GM21717 (cell line): Measurements from ENCODE around the gene POLR3E.
"Not testable (repeated sequence)": the region's sequence is repeated elsewhere in the genome, so short reads cannot be mapped to it uniquely, and the experiment has no call there.

Experiments
- ATAC-seq: cut with Tn5 transposase; IDR thresholded peaks from one replicate; pipeline ENCODE4 v1.9.1; 2021; ENCODE audit warnings: mild to moderate bottlenecking, moderate library complexity; ENCODE audit not compliant: unreplicated experiment

POLR3E gene

GRCh38 chr16:22359679-22360078 is 62.5 kb downstream of the POLR3E start:
- ATAC-seq, result no peak

- ATAC-seq, result no peak
Measured at GRCh38 chr16:22360963-22361659, 63.9 kb downstream of the POLR3E start.

- no peak for ATAC-seq
Measured at GRCh38 chr16:22364241-22364640, 67.0 kb downstream of the POLR3E start.

- ATAC-seq, result no peak
Measured at GRCh38 chr16:22366371-22366770, 69.2 kb downstream of the POLR3E start.

- ATAC-seq, result no peak
Measured at GRCh38 chr16:22366889-22367288, 69.7 kb downstream of the POLR3E start.

- not testable (repeated sequence) for ATAC-seq
Measured at GRCh38 chr16:22368200-22368826, 71.1 kb downstream of the POLR3E start.

- ATAC-seq, result no peak
Measured at GRCh38 chr16:22369221-22369811, 72.1 kb downstream of the POLR3E start.

GRCh38 chr16:22370038-22370820 is 73.0 kb downstream of the POLR3E start:
- no peak for ATAC-seq

GRCh38 chr16:22372882-22373661 is 75.9 kb downstream of the POLR3E start:
- ATAC-seq, result no peak

- ATAC-seq, result peak; percentile 22
Measured at GRCh38 chr16:22373662-22374310, 76.6 kb downstream of the POLR3E start.

- ATAC-seq, result peak; percentile 91
Measured at GRCh38 chr16:22374311-22375116, 77.3 kb downstream of the POLR3E start, which contains the start of gene CDR2. Gene CDR2, minus strand, starts transcription at chr16:22374619. Its CDS starts 310 bp downstream, at chr16:22374309.

- ATAC-seq, result no peak
Measured at GRCh38 chr16:22375117-22375962, 78.1 kb downstream of the POLR3E start.

- ATAC-seq, result no peak
Measured at GRCh38 chr16:22375963-22376640, 78.9 kb downstream of the POLR3E start.

GRCh38 chr16:22379656-22380055 is 82.4 kb downstream of the POLR3E start:
- ATAC-seq, result no peak

GRCh38 chr16:22380529-22380928 is 83.3 kb downstream of the POLR3E start:
- ATAC-seq, result no peak

GRCh38 chr16:22381392-22381791 is 84.2 kb downstream of the POLR3E start:
- ATAC-seq, result no peak

GRCh38 chr16:22383827-22384226 is 86.6 kb downstream of the POLR3E start:
- no peak for ATAC-seq
